HG03039 (cell line): Measurements from ENCODE around the gene LRPAP1.

ENCODE experiments used
- ATAC-seq: cut with Tn5 transposase; IDR thresholded peaks from one replicate; pipeline ENCODE4 v1.9.1; 2021; ENCODE audit warnings: mild to moderate bottlenecking, moderate library complexity; ENCODE audit not compliant: unreplicated experiment

LRPAP1 gene

DNA sequence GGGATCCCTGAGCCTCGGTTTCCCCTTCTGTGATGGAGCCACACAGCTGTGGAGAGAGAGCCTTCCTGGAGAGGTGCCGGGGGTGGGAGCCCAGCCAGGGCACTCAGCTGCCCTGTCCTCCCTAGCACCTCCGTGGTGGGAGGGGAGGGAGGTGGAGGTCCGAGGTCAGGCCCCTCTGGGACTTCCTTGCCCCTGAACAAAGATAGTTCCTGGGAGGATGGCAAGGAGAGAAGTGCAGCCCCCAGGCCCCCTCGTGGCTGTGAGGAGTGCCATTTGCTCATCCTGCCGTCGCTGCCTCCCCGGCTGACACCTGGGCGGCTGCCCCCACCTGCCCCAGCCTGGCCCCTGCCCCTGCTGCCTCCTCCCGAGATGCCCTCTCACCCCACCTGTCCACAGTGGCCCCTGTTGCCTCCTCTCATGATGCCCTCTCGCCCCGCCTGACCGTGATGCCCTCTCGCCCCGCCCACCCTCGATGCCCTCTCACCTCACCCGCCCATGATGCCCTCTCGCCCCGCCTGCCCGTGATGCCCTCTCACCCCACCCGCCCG, 56.4 kb downstream of the LRPAP1 start:
- no peak for ATAC-seq

GRCh38 chr4:3475041-3475712, 57.0 kb downstream of the LRPAP1 start:
- no peak for ATAC-seq

DNA sequence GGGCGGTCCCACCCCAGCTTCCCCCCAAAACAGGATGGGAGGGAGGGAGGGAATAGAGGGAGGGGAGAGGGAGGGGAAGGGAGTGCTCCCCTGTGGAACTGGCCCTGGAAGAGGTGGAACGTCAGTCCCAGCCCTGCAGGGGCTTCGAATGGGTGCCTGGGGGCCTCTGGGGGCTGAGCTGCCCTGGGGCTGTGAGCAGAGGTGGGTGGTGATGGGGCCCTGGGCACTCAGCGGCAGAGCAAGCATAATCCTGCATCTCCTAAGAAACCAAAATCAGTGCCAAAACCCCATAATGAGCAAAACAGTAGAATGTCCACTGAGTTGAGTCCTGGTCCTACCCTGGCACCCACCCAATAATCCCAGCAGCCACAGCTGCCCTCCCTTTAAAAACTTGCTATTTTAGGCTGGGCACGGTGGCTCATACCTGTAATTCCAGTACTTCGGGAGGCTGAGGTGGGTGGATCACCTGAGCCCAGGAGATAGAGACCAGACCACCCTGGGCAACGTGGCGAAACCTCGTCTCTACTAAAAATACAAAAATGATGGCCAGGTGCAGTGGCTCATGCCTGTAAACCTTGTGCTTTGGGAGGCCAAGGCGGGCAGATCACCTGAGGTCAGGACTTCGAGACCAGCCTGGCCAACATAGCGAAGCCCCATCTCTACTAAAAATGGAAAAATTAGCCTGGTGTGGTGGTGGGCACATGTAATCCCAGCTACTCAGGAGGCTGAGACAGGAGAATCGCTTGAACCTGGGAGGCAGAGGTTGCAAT, 58.0 kb downstream of the LRPAP1 start:
- ATAC-seq: no peak

DNA sequence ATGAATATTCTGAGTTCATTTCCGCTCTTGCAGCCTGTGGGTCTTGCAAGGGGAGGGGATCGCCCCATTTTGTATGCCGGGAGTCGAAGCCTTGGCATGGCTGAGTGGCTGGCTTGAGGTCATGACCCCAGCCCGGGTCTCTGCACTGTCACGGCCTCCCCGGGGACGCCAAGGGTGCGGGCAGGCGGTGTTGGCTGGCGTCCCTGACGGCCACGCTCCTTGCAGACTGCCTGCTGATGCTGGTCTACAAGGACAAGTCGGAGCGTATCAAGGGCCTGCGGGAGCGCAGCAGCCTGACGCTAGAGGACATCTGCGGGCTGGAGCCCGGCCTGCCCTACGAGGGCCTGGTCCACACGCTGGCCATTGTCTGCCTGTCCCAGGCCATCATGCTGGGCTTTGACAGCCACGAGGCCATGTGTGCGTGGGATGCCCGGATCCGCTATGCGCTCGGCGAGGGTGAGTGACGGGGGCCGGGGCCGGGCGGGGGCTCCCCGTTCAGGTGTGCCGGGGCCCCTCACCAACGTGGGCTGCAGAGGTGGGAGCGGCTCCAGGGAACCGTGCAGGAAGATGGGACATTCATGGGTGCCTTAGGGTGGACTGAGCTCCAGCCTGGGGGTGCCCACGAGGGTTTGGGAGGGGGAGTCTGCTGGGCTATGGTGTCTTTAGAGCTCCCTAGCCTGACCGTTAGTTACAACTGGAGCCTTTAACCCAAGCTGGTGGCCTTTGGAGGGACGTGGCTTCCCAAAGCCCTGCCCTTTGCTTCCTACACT, 58.9 kb downstream of the LRPAP1 start:
- no peak for ATAC-seq

DNA sequence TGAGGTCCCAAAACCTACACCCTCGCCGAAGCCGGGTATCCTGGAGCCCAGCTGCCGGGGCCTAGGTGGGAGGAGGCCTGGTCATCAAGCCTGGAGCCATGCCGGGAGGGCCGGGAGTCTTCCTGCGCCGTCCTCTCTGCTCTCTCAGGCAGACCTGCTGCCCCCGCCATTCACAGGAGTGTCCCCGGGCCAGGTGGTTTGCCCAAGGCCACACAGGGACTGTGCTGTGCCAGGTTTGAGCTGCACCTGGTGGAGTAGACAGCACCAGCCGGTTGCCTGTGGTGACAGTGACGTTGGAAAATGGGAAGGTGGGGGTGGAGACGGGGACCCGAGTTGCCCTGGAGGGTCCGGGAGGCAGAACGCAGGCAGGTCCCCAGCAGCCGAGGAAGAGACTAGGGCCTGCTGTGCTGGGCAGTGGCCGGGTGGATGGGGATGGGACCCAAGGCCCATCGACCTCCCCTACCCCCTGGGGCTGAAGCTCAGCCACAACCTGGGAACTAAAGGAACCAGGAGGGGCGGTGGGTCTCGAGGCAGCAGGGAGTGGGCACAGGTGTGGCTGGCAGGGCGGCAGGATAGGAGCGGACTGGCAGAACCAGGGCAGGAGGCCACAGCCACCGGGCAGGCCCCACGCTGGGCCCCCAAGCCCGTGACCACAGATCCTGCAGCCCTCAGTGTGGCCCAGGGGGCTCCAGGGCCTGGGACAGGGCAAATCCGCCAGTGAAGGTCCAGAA, 59.6 kb downstream of the LRPAP1 start:
- no peak for ATAC-seq

DNA sequence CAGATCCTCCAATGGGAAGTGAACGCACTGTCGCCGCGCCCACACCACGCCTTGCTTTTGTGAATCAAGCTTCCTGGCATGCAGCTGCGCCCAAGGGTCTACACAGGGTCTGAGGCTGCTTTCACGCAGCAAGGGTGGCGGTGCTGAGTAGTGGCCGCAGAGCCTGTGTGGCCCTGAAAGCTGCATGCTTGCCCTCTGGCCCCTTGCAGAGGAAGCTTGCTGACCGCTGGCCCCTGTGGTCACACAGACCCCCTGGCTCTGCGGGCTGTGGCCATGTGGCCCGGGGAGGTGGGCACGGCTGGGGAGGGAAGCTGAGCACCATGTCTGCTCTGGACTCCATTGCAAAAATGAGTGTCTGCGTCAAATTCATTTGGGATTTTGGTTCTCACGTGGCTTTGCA, 60.3 kb downstream of the LRPAP1 start:
- no peak for ATAC-seq

- no peak for ATAC-seq
Measured at GRCh38 chr4:3471098-3471760, 61.0 kb downstream of the LRPAP1 start.

DNA sequence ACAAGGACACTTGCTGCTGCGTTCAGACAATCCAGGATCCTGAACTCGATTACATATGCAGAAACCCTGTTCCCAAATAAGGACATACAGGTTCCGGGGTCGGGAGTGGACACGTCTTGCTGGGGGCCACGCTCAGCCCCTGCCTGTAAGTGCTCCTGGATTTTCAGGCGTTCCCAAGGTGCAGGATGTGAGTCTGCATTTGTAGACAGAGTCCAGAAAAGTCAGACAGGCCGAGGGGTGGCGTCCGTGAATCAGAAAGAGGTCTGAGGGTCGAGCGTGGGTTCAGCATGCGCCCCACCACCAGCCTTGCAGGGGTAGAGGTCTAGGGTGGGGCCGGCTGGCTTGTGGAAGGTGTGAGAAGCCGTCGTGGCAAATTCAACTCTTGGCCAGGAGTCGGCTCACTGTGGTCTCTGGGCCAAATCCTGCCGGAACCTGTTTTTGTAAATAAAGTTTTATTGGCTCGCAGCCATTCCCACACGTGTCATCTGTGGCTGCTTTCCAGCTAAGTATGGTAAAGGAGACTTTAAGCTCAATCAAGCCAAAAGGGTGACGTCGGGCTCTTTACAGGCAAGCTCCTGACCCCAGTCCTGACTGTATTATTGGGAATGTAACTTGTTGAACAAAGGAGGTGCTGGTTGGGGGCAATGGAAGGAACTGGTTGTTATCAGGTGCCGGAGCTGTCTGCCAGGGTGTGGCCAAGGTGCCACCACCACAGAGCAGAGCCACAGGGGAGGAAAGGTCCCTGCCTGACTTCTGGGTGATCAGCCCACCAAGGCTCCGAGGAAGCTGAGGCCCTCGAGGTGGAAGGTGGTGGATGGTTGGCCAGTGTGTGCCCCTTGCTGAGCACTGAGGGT, 61.8 kb downstream of the LRPAP1 start:
- ATAC-seq: no peak

- ATAC-seq: no peak
Measured at GRCh38 chr4:3469386-3470243, 62.6 kb downstream of the LRPAP1 start.

DNA sequence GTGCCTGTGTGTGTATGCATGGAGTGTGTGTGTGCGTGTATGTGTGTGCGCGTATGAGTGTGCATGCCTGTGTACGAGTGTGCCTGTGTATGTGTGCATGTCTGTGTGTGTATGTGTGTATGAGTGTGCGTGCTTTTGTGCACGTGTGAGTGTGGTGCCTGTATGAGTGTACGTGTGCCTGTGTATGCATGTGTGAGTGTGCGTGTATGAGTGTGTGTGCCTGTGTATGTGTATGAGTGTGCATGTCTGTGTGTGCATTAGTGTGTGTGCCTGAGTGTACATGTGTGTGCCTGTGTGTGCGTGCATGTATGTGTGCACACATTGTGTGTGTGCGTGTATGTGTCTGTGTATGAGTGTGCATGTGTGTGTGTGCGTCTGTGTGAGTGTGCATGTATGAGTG, 63.4 kb downstream of the LRPAP1 start:
- ATAC-seq: no peak

DNA sequence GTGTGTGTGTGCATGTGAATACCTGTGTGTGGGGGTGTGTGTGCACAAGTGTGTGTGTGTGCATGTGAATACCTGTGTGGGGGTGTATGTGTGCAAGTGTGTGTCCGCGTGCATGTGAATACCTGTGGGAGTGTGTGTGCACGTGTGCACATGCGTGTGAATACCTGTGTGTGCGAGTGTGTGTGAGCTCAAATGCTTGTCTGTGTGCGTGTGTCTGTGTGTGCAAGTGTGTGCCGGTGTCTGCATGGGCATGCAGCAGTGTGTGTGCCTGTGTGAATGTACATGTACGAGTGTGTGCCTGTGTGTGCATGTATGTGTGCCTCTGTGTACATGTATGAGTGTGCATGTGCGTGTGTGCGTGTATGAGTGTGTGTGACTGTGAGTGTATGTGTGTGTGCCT, 64.1 kb downstream of the LRPAP1 start:
- no peak for ATAC-seq

- ATAC-seq: no peak
Measured at GRCh38 chr4:3467601-3468031, 64.6 kb downstream of the LRPAP1 start.

- no peak for ATAC-seq
Measured at GRCh38 chr4:3466691-3467600, 65.3 kb downstream of the LRPAP1 start.

DNA sequence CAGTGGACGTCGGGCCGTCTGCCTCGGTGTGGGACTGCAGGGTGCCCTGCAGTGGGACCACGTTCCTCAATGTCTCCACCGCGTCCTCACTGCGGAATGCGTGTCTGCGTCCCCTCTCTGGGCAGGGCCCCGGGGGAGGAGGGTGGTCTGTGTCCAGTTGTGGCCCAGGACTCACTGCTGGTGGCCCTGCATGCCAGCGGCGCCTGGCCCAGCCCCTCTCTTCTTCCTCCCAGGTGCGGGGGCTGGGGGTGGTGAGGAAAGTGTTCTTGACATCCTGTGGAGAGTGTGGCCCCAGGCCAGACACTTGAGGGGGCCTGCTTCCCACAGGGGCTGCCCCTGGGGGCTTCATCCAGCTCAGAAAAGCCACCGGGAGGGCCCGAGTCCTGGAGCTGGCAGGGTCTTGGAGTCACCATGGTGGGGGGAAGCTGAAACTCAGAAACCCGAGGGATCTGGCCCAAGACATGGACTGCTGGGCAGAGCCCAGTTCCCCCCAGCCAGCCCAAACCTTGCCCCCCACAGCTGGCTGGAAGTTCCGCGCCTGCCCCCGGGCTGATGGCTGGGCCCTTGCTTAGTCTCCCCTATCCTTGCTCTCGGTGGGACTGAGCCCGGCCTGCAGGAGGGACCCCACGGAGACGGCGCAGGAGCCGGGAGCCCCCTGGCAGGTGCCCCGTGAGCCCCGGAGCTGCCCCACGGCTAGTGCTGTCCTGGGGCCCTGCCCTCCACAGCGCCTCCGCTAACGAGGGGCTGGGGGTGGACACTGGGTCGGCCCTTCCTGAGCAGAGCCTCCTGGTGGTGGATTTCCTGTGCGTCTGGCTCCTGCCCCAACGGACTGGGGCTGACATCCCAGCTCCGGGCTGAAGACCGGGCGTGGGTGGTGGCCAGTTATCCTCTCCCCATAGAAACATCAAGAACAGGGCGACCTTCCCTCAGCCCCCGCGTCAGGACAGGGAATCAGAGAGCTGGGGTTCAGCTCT, 66.2 kb downstream of the LRPAP1 start:
- no peak for ATAC-seq

DNA sequence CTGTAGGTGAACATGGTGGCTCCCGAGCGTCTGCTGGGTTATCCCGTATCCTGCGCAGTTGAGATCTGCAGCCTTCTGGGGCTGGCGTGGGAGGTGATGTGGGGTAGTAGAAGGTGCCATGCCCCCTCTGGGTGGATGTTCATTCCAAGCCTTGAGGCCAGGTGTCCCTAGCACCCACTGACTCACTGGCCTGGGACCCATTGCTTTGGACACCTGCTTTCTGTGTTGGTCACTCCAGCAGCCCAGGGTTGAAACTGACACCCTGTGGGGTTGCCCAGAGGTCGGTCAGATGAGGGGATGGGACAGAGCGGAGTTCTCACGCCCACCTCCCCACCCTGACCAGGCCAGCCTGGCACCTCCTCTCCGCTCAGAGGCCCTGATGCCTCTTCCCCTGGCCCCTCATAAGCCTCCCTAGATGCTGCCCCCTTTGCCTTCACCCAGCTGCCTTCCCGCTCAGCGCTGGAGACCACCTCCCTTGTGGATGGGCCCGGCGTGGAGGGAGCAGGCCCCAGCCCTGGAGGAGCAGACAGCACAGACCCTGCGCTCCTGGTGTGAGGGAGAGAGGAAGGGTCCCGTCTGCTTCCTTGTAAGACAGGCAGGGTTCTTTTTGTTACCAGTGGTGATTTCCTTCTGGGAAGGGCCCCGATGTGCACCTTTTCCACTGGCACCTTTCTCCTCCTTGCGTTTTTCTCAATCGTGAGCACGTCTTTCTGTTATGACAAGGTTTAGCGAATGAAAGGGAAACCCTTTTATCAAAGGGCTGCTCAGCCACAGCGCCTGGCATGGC, 67.1 kb downstream of the LRPAP1 start:
- ATAC-seq: no peak
